GM12872 (cell line): Measurements from ENCODE around the gene BICDL1.

Source experiments
- CTCF ChIP-seq: IDR thresholded peaks from 3 replicates; pipeline ENCODE4 v1.5.1; 2011; ENCODE audit warnings: low read depth, mild to moderate bottlenecking, low read length, moderate library complexity; ENCODE audit not compliant: insufficient read depth

BICDL1 gene

DNA sequence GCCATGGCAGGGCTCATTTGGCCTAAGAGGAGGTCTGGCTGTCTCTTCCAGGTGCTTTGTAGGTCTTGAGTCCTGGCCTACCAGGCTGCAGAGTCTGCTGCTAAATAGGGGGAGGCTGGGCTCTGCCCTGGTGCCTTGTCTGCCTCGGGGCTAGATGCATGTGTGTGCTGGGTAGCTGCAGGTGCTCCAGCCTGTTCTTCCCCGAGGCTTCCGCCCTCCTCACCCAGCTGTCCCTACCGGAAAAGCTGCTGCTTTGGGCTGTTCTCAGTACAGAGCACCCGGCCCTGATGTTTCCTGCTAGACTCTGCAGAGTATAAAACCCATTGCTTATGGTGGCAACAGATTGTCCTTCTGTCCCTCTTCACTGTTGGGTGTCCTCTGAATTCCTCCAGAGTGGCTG is 89.8 kb downstream of the BICDL1 start:
- TF ChIP-seq CTCF = no peak

- no peak for TF ChIP-seq CTCF
These were observed 90.7 kb downstream of the BICDL1 start for GRCh38 chr12:120079411-120080400.

DNA sequence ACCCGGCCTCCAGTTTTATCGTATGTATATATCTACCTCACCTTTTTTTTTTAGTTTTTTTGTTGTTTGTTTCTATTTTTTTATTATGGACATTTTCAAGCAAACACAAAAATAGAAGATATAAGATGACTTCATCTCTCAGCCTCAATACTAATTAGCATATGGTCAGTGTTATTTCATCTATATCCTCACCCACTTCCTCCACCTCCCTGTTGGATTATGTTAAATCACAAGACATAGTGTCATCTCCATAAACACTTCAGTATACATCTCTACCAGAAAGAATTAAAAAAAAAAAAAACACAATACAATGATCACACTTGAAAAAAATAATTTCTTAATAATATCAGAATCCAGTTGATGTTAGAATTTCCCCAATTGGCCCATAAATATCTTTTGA is 92.6 kb downstream of the BICDL1 start:
- no peak for TF ChIP-seq CTCF

- no peak for TF ChIP-seq CTCF
These were observed 97.0 kb downstream of the BICDL1 start for GRCh38 chr12:120085920-120086645.

DNA sequence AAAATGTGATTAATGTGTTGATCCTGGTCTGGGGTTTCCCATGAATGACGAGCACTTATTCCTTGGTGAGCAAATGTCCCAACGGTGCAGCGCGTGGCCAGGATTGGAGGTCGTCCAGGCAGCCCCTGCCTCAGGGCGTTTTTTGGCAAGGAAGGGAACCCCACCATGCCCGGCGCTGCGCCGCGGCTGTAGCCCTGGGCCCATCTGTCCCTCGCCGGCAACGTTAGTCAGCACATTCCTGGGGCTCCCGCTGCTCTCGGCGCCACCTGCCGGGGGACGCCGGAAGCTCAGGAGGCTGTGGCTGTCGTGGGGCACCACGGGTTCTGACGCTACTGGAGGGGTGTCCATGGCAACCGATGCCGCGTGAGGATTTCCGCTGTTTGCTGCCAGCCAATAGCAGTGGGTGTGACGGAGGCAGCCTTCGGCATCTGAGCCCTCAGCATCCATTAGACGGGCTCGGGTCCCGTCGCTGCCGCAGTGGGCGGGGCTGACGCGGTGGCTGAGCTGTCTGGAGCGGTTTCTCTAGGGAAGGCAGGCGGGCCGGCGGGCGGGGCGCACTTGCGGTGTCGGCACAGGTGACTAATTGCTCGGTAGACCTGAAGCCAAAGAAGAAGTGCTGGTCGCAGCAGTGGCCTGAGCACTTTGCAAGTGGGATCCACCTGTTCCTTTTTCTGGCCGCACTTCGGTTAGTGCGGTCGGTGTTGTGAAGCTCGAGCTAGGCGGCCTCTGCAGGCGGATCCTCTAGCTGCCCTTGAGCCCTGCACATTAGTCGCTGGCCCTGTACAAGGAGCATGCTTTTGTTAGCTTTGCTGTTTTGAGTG is 98.0 kb downstream of the BICDL1 start:
- TF ChIP-seq CTCF = peak; percentile 98

DNA sequence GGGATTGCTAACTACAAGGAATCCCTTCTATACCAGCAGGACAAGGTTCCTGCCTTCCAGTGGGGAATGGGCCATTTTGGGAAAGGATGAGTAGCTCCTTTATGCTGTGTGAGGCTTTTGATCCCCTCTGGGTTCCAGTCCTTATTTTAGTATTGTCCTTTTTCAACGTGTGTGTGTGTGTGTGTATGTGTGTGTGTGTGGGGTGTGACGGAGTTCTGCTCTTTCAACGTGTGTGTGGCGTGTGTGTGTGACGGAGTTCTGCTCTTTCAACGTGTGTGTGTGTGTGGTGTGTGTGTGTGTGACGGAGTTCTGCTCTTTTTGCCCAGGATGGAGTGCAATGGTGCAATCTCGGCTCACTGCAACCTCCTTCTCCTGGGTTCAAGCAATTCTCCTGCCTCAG is 100.1 kb downstream of the BICDL1 start:
- no peak for TF ChIP-seq CTCF

- TF ChIP-seq CTCF = no peak
These were observed 100.8 kb downstream of the BICDL1 start for GRCh38 chr12:120089796-120090195.
